ENCODE measurements around the gene RPS14. TPM values are rescaled to one million over a fixed set of nuclear protein-coding genes. Genes with fewer than 3 reads are reported as not detected.
A peak's percentile ranks its signal among the peaks of the same experiment; 100 is the strongest.

Gene RPS14
- total and polyA plus RNA-seq, 2 of the 4 experiments (the other 2 are of a cell fraction): 6,296 to 7,310 TPM

DNA sequence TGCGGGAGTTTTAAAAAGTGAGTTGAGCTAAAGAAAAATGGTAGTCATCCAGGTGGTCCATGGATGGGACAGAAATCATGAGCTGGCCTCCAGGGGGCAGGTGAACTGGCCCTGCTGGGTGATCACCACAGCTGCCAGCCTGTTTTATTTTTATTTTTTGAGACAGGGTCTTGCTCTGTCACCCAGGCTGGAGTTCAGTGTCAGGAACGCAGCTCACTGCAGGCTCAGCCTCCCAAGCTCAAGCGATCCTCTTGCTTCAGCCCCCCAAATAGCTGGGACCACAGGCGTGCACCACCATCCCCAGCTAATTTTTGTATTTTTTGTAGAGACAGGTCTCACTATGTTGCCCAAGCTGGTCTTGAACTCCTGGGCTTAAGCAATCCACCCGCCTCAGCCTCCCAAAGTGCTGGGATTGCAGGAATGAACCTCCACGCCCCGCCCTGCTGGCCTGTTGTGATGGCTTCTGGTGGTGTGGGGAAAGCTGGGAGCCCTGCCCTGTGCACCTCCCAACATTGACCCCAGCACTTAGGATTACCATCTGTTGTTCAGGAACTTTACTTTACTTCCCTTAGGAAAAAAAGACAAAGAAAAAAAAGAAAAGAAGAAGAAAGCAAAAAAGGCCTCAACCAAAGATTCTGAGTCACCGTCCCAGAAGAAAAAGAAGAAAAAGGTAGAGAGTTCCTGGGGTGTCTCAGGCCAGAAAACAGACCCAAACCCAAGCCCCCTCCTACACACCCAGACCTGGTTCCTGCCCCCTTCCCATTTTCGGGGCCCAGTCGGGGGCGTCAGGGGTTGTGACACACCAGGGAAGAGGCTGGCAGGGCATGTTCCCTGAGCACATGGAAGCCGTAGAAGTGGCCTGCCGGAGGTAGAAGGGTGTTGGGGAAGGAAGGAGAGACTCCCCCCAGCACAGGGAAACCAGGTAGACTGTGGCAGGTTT lies 51.5 kb downstream of the RPS14 start:
- peaks cover 40% of the 10 kb centered on the region for H3K36me3 ChIP-seq (ENCODE audit: control insufficient read depth, insufficient read depth, low read length)
- no peaks in the 10 kb centered on the region for H3K27me3 ChIP-seq (ENCODE audit: control insufficient read depth, insufficient read depth, low read length)
- H3K9me1 ChIP-seq (ENCODE audit: insufficient read depth, low read length): peaks cover 35% of the 10 kb centered on the region
- H3K27ac ChIP-seq (ENCODE audit: insufficient read depth, low read length): no peak overlapping the region
- H2AK9ac ChIP-seq (replicated peaks; ENCODE audit: low read depth, low read length, poor library complexity): peak overlapping the region; percentile 84
- H3K4me1 ChIP-seq (ENCODE audit: control insufficient read depth, insufficient read depth, low read length): peaks cover 19% of the 10 kb centered on the region
- no peak overlapping the region for H3K23ac ChIP-seq (ENCODE audit: low read depth, low read length)
- no peak overlapping the region for H4K5ac ChIP-seq (ENCODE audit: low read depth, low read length)
- peak overlapping the region; percentile 60 for H3K4ac ChIP-seq (ENCODE audit: low read depth, low read length)
- BruUV-seq (replicated peaks): no TSS peak
- H3K79me1 ChIP-seq (ENCODE audit: low read depth in 1 of 2, low read length in 2 of 2): peaks cover 0 to 15% of the 10 kb centered on the region in 2 experiments; a peak in 1 of 4 replicates
- peak overlapping the region; percentile 12; the same call in 1 of the 2 replicates for H3K56ac ChIP-seq (ENCODE audit: extremely low read depth, insufficient read depth, low read length)
- no peak overlapping the region for H3K18ac ChIP-seq (ENCODE audit: low read depth, low read length)
- peak overlapping the region; percentile 58; the same call in 1 of the 3 replicates for H2BK15ac ChIP-seq (ENCODE audit: low read depth, low read length)
- 100% methylated on average over 1 of the region's 13 CpGs; no CpG with 5 or more reads in 1 of the 2 experiments for WGBS, 2 experiments (ENCODE audit: extremely low coverage in 2 of 2, insufficient read length in 1 of 2)
- dilution Hi-C loops (cut with HindIII; ENCODE audit: low sequenced_read_pairs, unreplicated experiment) (no loop called here), intact Hi-C loops (cut with micrococcal nuclease) (loop anchor here (5.0 kb wide), 1 partner anchor 34 kb away; no protein-coding TSS in a partner anchor), in situ Hi-C loops (cut with MboI; ENCODE audit: low sequenced_read_pairs) (no loop called here)
- no peak for DNase-seq
- H3K4me3 ChIP-seq (ENCODE audit: insufficient read depth, low read depth, low read length): no peak overlapping the region
- H4K8ac ChIP-seq (ENCODE audit: low read depth in 2 of 2, low read length in 2 of 2): no peak overlapping the region; a peak in 1 of 4 replicates
- peak overlapping the region; percentile 39; the same call in 1 of the 2 replicates for H2AK5ac ChIP-seq (ENCODE audit: low read depth, low read length)
- peak overlapping the region; percentile 36 for H3K14ac ChIP-seq (replicated peaks; ENCODE audit: low read depth, low read length)
- no peak overlapping the region for H2BK5ac ChIP-seq (ENCODE audit: low read depth, low read length, poor library complexity, severe bottlenecking)
- H4K20me1 ChIP-seq (ENCODE audit: insufficient read depth, low read length): peaks cover 7% of the 10 kb centered on the region; the same call in 1 of the 2 replicates
- H3K9ac ChIP-seq (ENCODE audit: low read depth, low read length): no peak overlapping the region
- no peaks in the 10 kb centered on the region for H3K9me3 ChIP-seq (ENCODE audit: control insufficient read depth, insufficient read depth, low read length)
- H2BK20ac ChIP-seq (ENCODE audit: low read depth, low read length): peak overlapping the region; percentile 18; the same call in 1 of the 2 replicates
- CTCF ChIA-PET: interaction anchor here (1.3 kb wide), 1 partner anchor 21 kb away, joined by 3 read pairs; no protein-coding TSS in a partner anchor
- H2AFZ ChIP-seq (replicated peaks; ENCODE audit: low read length, poor library complexity): peak overlapping the region; percentile 53
- peak overlapping the region; percentile 46 for H4K91ac ChIP-seq (ENCODE audit: insufficient read depth, low read depth, low read length)
- POLR2A ChIA-PET (ENCODE audit: unreplicated experiment): interaction anchor here (0.5 kb wide), 1 partner anchor 50 kb away, joined by 5 read pairs; no protein-coding TSS in a partner anchor
- peak overlapping the region; percentile 71 for H2BK120ac ChIP-seq (ENCODE audit: low read depth, low read length)
- H3K4me2 ChIP-seq (ENCODE audit: low read depth, low read length): no peak overlapping the region
- TF ChIP-seq BHLHE40 (IDR thresholded peaks at IDR 0.05; ENCODE audit: low read depth, low read length) (no peak), NFE2L2 (IDR thresholded peaks at IDR 0.05; ENCODE audit: low read depth, low read length) (no peak), POLR2A (IDR thresholded peaks at IDR 0.05; ENCODE audit: low read depth, low read length) (no peak), MXI1 (IDR thresholded peaks at IDR 0.05; ENCODE audit: borderline replicate concordance, low read depth, low read length) (no peak), RCOR1 (IDR thresholded peaks at IDR 0.05; ENCODE audit: insufficient replicate concordance, low read length) (no peak), MAZ (IDR thresholded peaks at IDR 0.05; ENCODE audit: borderline replicate concordance, low read depth, low read length) (no peak), RFX5 (IDR thresholded peaks at IDR 0.05; ENCODE audit: low read depth, low read length) (no peak), CEBPB (IDR thresholded peaks at IDR 0.05; ENCODE audit: low read depth, low read length) (no peak), RAD21 (IDR thresholded peaks at IDR 0.05; ENCODE audit: low read length) (no peak), SMC3 (IDR thresholded peaks at IDR 0.05; ENCODE audit: low read depth, low read length) (no peak), MAFK (IDR thresholded peaks at IDR 0.05; ENCODE audit: low read depth, low read length) (no peak)
- TF ChIP-seq, protein P1, sequence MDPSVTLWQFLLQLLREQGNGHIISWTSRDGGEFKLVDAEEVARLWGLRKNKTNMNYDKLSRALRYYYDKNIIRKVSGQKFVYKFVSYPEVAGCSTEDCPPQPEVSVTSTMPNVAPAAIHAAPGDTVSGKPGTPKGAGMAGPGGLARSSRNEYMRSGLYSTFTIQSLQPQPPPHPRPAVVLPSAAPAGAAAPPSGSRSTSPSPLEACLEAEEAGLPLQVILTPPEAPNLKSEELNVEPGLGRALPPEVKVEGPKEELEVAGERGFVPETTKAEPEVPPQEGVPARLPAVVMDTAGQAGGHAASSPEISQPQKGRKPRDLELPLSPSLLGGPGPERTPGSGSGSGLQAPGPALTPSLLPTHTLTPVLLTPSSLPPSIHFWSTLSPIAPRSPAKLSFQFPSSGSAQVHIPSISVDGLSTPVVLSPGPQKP (IDR thresholded peaks at IDR 0.05; ENCODE audit: borderline replicate concordance, low read depth, low read length): no peak
- TF ChIP-seq, protein P2, sequence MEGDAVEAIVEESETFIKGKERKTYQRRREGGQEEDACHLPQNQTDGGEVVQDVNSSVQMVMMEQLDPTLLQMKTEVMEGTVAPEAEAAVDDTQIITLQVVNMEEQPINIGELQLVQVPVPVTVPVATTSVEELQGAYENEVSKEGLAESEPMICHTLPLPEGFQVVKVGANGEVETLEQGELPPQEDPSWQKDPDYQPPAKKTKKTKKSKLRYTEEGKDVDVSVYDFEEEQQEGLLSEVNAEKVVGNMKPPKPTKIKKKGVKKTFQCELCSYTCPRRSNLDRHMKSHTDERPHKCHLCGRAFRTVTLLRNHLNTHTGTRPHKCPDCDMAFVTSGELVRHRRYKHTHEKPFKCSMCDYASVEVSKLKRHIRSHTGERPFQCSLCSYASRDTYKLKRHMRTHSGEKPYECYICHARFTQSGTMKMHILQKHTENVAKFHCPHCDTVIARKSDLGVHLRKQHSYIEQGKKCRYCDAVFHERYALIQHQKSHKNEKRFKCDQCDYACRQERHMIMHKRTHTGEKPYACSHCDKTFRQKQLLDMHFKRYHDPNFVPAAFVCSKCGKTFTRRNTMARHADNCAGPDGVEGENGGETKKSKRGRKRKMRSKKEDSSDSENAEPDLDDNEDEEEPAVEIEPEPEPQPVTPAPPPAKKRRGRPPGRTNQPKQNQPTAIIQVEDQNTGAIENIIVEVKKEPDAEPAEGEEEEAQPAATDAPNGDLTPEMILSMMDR (conservative IDR thresholded peaks at IDR 0.05; ENCODE audit: low read depth, low read length): no peak
- ATAC-seq (ENCODE audit: low read depth): no peak
